Adrenal gland (tissue), 12 donors: Measurements from ENCODE around the gene MARCHF6. TPM values are rescaled to one million over a fixed set of nuclear protein-coding genes. Genes with fewer than 3 reads are reported as not detected.
A peak's percentile ranks its signal among the peaks of the same experiment; 100 is the strongest.

Experiments
- DNase-seq, 7 donors: peaks; one replicate each; pipeline ENCODE4 v3.0.0-alpha.2; 2019 to 2020
- H3K27ac ChIP-seq, 5 donors: fragments of 200-600 bp; sonication (generic) in 4 of 5; 1 replicate in 3 of 5; 2 replicates in 2 of 5; pipeline versions ENCODE4 v1.5.1 to v1.8.0; 2016 to 2020; ENCODE audit warnings: mild to moderate bottlenecking in 1 of 5
- H3K27me3 ChIP-seq: fragments of 200-600 bp; 2 replicates; pipeline ENCODE4 v1.8.0; 2021
- H3K36me3 ChIP-seq, 2 donors: fragments of 200-600 bp; replicated peaks in 1 of 2; 1 replicate in 1 of 2; 2 replicates in 1 of 2; pipeline versions ENCODE4 v1.5.1 to v1.8.0; 2018 to 2022
- H3K4me1 ChIP-seq, 2 donors: fragments of 200-600 bp; replicated peaks in 1 of 2; 1 replicate in 1 of 2; 2 replicates in 1 of 2; pipeline versions ENCODE4 v1.5.1 to v1.8.0; 2018 to 2021
- H3K4me3 ChIP-seq, 4 donors: fragments of 200-600 bp; sonication (generic) in 3 of 4; one replicate each; pipeline ENCODE4 v1.5.1; 2016 to 2018
- H3K9me3 ChIP-seq, 3 donors: fragments of 200-600 bp; sonication (generic) in 1 of 3; replicated peaks in 1 of 3; 1 replicate in 2 of 3; 2 replicates in 1 of 3; pipeline versions ENCODE4 v1.5.1 to v1.8.0; 2016 to 2021
- POLR2A ChIP-seq, 2 donors: fragments of 450-650 bp; IDR thresholded peaks; one replicate each; pipeline ENCODE4 v1.6.1; 2017; ENCODE audit warnings: antibody characterized with exemption in 2 of 2, mild to moderate bottlenecking in 2 of 2, moderate library complexity in 1 of 2
- WGBS, 4 donors: extraction: QIAGEN DNeasy Blood & Tissue Kit in 2 of 4; methylation state at CpG; one replicate each; pipeline versions ENCODE4 v1.1.5 to v1.1.7; 2013 to 2017; 5-methylcytosine and 5-hydroxymethylcytosine counted together
- intact Hi-C, 2 donors: fragments of 100-400 bp; cut with DNase I; formaldehyde crosslinking; loops; one replicate each; pipeline versions ENCODE4 v1.14.1 to v1.15.0; 2022 to 2023
- polyA plus RNA-seq, 3 donors: library from polyadenylated mRNA; stranded (reverse); fragments of 200-250 nt in 2 of 3; fragments of 350-450 nt in 1 of 3; fragmentation: Illumina TruSeq in 1 of 3; extraction: RNeasy Lipid Tissue Mini Kit (QIAGEN cat#74804) in 1 of 3; gene quantifications; one replicate each; pipeline ENCODE4 v1.2.3, GENCODE V29; 2013 to 2014
- total RNA-seq, 9 donors: library from RNA; depleted of rRNA in 4 of 9; stranded (reverse); fragments of >200 nt in 4 of 9; fragments of 120-200 nt in 1 of 9; fragmentation: NEBNext Ultra II Directional in 1 of 9; extraction: Animal tissue kit (Norgen Biotek cat#: 25700) in 1 of 9; gene quantifications; one replicate each; pipeline versions ENCODE4 v1.1.0 to v1.2.4, GENCODE V29; 2013 to 2023
- TF ChIP-seq, protein P1 (sequence below), 6 experiments: fragments of 450-650 bp in 4 of 6; fragments of 200-600 bp in 2 of 6; sonication (generic) in 1 of 6; IDR thresholded peaks; 1 replicate in 5 of 6; 2 replicates in 1 of 6; pipeline versions ENCODE4 v1.5.1 to v1.8.0; 2016 to 2021; ENCODE audit warnings: antibody characterized with exemption in 6 of 6, mild to moderate bottlenecking in 2 of 6, moderate library complexity in 1 of 6
- donor health status: healthy with polysubstance abuse.
- donor health status: Bipolar disorder and iron deficiency.
- donor health status: DM: yes; HTN: yes; CAD: no.
- donor health status: DM: no; HTN: no; CAD: no.
- donor health status: DM: no; HTN: no; CAD: no.
- donor health status: DM: yes; HTN: yes; CAD: no.

Gene MARCHF6
- total and polyA plus RNA-seq, 12 donors, result 51.6 to 170 (median 115) TPM

DNA sequence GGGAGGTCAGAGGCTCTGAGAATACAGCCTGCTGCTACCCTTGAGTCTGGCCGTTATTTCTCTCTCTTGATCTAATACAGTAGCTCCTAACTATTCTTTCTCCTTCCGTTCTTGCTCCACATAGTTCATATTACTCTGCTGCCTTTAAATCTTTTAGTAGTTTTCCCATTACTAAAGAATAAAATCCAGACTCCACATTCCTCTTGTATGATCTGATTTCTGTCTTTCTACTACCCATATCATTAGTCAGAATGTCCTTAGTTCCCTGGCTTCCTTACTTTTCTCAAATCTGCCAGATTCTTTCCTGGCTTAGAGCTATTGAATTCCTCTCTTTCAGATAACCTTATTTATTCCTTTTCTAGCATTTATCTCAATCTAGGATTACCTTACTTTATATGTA, 40.0 kb downstream of the MARCHF6 start:
- intact Hi-C loops, result no loop called here
- peaks cover 0 to 9% of the 10 kb centered on the region in 2 donors for H3K4me1 ChIP-seq
- no peak overlapping the region for H3K4me3 ChIP-seq
- 63 to 78% (median 70%) methylated on average over 2 of the region's 2 CpGs for WGBS, 4 donors
- H3K27me3 ChIP-seq, result no peaks in the 10 kb centered on the region
- no peak for DNase-seq
- TF ChIP-seq POLR2A (IDR thresholded peaks at IDR 0.05), result no peak
- TF ChIP-seq, protein P1, sequence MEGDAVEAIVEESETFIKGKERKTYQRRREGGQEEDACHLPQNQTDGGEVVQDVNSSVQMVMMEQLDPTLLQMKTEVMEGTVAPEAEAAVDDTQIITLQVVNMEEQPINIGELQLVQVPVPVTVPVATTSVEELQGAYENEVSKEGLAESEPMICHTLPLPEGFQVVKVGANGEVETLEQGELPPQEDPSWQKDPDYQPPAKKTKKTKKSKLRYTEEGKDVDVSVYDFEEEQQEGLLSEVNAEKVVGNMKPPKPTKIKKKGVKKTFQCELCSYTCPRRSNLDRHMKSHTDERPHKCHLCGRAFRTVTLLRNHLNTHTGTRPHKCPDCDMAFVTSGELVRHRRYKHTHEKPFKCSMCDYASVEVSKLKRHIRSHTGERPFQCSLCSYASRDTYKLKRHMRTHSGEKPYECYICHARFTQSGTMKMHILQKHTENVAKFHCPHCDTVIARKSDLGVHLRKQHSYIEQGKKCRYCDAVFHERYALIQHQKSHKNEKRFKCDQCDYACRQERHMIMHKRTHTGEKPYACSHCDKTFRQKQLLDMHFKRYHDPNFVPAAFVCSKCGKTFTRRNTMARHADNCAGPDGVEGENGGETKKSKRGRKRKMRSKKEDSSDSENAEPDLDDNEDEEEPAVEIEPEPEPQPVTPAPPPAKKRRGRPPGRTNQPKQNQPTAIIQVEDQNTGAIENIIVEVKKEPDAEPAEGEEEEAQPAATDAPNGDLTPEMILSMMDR (IDR thresholded peaks at IDR 0.05), result no peak
- H3K9me3 ChIP-seq, result no peaks in the 10 kb centered on the region
- peak overlapping the region in 2 of 5 donors; percentile 6 to 32 for H3K27ac ChIP-seq
- H3K36me3 ChIP-seq, result peaks cover 0 to 56% of the 10 kb centered on the region in 2 donors

- no peak overlapping the region for H3K4me3 ChIP-seq
- WGBS, 4 donors, result 78 to 81% (median 79%) methylated on average over 5 of the region's 5 CpGs
- no peak for DNase-seq
- H3K36me3 ChIP-seq, result peaks cover 0 to 48% of the 10 kb centered on the region in 2 donors
- H3K27me3 ChIP-seq, result no peaks in the 10 kb centered on the region
- no peak overlapping the region for H3K27ac ChIP-seq
- H3K9me3 ChIP-seq, result no peaks in the 10 kb centered on the region
- intact Hi-C loops, result no loop called here
- H3K4me1 ChIP-seq, result peaks cover 0 to 18% of the 10 kb centered on the region in 2 donors
- TF ChIP-seq, protein P1 (IDR thresholded peaks at IDR 0.05), result no peak
These were observed 43.1 kb downstream of the MARCHF6 start for GRCh38 chr5:10396552-10396951.

DNA sequence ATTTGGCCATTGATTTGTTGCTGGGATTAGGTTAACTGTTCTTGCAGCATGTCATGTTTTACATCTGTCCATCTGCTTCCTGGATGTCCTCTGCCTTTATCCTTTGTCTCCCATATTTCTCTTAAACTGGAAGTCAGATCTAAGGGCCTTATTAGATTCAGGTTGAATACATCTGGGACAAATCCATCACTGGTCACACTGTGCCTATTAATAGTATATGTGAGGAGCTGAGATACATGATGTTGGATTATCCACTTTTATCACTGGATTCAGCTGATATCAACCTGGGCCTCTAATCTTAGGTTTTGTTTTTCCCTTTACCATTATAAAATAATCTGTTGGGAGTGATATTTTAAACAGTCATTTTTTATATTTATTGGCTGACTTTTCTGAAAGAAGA, 46.3 kb downstream of the MARCHF6 start:
- intact Hi-C loops, result no loop called here
- DNase-seq, result no peak
- Histone ChIP-seq H3K9me3 (no peaks in the 10 kb centered on the region), H3K4me1 (peaks cover 0 to 9% of the 10 kb centered on the region in 2 donors), H3K36me3 (peaks cover 0 to 45% of the 10 kb centered on the region in 2 donors), H3K27me3 (no peaks in the 10 kb centered on the region), H3K4me3 (no peak overlapping the region), H3K27ac (no peak overlapping the region)
- TF ChIP-seq, protein P1 (IDR thresholded peaks at IDR 0.05), result no peak
- TF ChIP-seq POLR2A (IDR thresholded peaks at IDR 0.05), result no peak

DNA sequence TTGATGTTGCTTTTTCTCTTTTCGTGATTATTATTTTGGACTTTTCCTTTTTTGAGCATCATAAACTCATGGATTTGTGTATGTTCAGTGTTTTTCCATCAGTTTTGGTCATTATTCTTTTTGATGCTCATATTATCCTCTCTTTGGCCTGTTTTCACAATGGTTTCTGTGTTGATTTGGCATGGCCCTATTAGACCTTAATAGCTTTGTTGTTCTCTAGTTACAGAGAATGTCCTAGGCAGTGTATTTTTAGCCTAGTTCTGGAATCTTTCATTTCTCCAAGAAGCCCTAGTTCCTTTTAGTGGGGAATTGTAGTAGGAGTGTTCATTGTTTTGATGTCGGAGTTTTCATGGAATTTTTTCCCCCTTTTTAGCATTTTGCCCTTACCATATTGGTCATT, 46.9 kb downstream of the MARCHF6 start:
- Histone ChIP-seq H3K36me3 (peaks cover 0 to 44% of the 10 kb centered on the region in 2 donors), H3K9me3 (no peaks in the 10 kb centered on the region)

More for the DNA sequence above, 46.9 kb downstream of the MARCHF6 start:
- DNase-seq, result no peak
- H3K27ac ChIP-seq, result no peak overlapping the region
- intact Hi-C loops, result no loop called here
- no peak overlapping the region for H3K4me3 ChIP-seq
- H3K27me3 ChIP-seq, result no peaks in the 10 kb centered on the region
- WGBS, 4 donors, result 86 to 95% (median 93%) methylated on average over 2 of the region's 2 CpGs
- peaks cover 0 to 9% of the 10 kb centered on the region in 2 donors for H3K4me1 ChIP-seq
- TF ChIP-seq, protein P1 (IDR thresholded peaks at IDR 0.05), result no peak
- no peak for TF ChIP-seq POLR2A (IDR thresholded peaks at IDR 0.05)
